ENCODE results near the gene PARN.

The PARN gene

GRCh38 chr16:14608604-14609003 is 21.5 kb downstream of the PARN start:
- TF ChIP-seq CTCF (IDR thresholded peaks at IDR 0.05; ENCODE audit: low read depth, low read length): no peak
- DNase-seq (ENCODE audit: low read depth): no peak

DNA sequence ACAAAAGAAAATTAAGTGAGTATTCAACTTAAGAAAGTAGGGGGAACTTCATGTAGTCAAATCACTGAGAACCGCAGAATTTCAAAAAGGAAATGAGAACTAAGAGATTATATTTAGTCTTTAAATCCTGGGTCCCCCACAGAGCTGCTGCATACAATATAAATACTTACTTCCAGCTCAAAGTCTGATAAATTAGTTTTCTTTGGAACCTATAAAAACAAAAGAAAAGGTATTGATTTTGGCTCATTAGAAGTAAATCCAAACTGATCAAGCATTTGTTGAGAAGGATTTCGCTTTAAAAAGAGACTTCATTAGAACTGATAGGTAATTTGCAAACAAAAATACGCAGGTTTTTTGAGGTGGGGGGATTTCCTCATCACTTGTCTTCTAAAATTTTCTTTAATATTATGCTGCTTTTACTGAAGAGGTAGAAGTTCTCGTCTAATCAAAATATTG is 21.9 kb downstream of the PARN start:
- no peak for TF ChIP-seq POLR2A (IDR thresholded peaks at IDR 0.05; ENCODE audit: extremely low read depth, insufficient read length)
- no peak for TF ChIP-seq CTCF (IDR thresholded peaks at IDR 0.05; ENCODE audit: low read depth, low read length)
- TF ChIP-seq MAX (IDR thresholded peaks at IDR 0.05; ENCODE audit: low read depth, low read length): no peak
- TF ChIP-seq MYC (IDR thresholded peaks at IDR 0.05; ENCODE audit: low read depth, low read length): no peak
- no peak for DNase-seq (ENCODE audit: low read depth)
- H3K4me3 ChIP-seq (ENCODE audit: low read depth, low read length): no peak overlapping the region

More at GRCh38 chr16:14608604-14609003, 21.5 kb downstream of the PARN start:
- H3K4me3 ChIP-seq (ENCODE audit: low read depth, low read length): no peak overlapping the region

DNA sequence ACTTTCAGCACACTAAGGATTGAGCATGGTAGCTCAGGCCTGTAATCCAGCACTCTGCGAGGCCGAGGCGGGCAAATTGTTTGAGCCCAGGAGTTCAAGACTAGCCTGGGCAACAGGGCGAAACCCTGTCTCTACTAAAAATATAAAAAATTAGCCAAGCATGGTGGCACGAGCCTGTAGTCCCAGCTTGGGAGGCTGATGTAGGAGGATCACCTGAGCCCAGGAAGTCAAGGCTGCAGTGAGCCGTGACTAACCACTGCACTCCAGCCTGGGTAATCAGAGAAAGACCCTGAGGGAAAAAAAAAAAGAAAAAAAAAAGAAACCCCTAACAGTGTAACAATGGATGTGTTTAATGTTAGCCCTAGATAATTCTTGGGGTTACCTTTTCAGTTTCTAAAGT is 24.0 kb downstream of the PARN start:
- TF ChIP-seq POLR2A (IDR thresholded peaks at IDR 0.05; ENCODE audit: extremely low read depth, insufficient read length) (no peak), MYC (IDR thresholded peaks at IDR 0.05; ENCODE audit: low read depth, low read length) (no peak), MAX (IDR thresholded peaks at IDR 0.05; ENCODE audit: low read depth, low read length) (no peak), CTCF (IDR thresholded peaks at IDR 0.05; ENCODE audit: low read depth, low read length) (no peak)
- no peak for DNase-seq (ENCODE audit: low read depth)
- H3K4me3 ChIP-seq (ENCODE audit: low read depth, low read length): no peak overlapping the region

- TF ChIP-seq MAX (IDR thresholded peaks at IDR 0.05; ENCODE audit: low read depth, low read length) (no peak), MYC (IDR thresholded peaks at IDR 0.05; ENCODE audit: low read depth, low read length) (no peak), CTCF (IDR thresholded peaks at IDR 0.05; ENCODE audit: low read depth, low read length) (no peak), POLR2A (IDR thresholded peaks at IDR 0.05; ENCODE audit: extremely low read depth, insufficient read length) (no peak)
- no peak for DNase-seq (ENCODE audit: low read depth)
- H3K4me3 ChIP-seq (ENCODE audit: low read depth, low read length): no peak overlapping the region
These were observed 27.6 kb downstream of the PARN start for GRCh38 chr16:14602443-14602963.

DNA sequence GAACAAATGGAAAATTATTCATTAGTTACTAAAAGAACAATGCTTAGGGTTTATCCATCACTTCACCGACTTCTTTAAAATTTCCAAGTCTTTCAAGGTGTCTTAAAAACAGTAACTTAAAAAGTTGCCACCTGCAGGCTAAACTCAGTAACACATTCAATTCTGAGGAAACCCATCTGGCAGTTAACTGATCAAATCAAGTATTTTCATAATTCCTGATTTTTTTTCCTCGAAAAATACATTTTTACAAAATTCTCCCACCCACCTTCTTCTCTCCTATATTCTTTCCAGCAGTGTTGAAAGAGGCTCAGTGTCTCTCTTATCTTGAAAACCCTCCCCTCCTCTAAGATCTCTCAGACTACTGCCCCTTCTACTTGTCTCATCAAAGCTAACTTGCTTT is 29.9 kb downstream of the PARN start:
- H3K4me3 ChIP-seq (ENCODE audit: low read depth, low read length): no peak overlapping the region
- peak; percentile 14 for DNase-seq (ENCODE audit: low read depth)
- TF ChIP-seq POLR2A (IDR thresholded peaks at IDR 0.05; ENCODE audit: extremely low read depth, insufficient read length): no peak
- peak; percentile 22 for TF ChIP-seq CTCF (IDR thresholded peaks at IDR 0.05; ENCODE audit: low read depth, low read length)
- TF ChIP-seq MAX (IDR thresholded peaks at IDR 0.05; ENCODE audit: low read depth, low read length): no peak
- TF ChIP-seq MYC (IDR thresholded peaks at IDR 0.05; ENCODE audit: low read depth, low read length): no peak
